ENCODE data around the gene PRX. TPM values are rescaled to one million over a fixed set of nuclear protein-coding genes. Genes with fewer than 3 reads are reported as not detected.

Gene PRX
- total and polyA plus RNA-seq, 2 of the 13 experiments (the other 11 are each of a cell fraction or from before 2014, with no cell fraction given) = 0.66 TPM

DNA sequence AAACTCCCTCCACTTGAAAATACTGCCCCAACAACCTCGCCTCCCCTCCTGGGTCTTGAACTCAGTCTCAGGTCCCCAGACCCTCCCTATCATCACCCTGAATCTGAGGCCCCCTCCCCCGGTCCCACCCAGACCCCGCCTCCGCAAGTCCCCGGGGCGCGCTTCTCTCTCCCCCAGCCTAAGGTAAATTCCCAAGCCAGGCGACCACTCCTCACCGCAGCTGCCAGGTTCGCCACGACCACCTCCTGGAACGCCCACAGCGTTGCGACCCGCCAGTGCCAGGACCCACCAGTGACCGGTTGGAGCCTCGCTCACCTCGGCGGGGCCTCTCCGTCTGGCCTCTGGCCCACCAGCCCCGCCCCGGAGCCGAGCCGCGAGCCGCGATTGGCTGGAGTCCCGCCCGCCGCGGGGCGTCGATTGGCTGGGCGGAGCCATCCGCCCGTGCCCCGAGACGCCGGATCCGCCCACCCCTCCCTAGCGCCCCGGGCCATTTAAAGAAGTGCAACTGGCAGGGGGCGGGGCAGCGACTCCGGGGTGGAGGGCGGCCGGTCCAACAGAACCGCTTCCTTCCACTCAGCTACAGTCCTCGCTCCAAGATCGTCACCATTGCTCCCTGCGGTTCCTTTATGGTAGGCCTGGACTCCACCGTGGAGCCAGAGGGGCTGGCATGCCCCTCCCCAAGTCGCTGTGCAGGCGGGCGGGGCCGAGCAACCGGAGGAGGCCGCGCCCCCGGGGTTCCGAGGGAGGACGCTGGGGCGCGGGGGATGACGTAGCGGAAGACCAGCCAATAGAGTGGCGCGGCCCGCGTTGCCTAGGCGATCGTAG is 31.0 kb upstream of the PRX start, which contains the start of gene SERTAD3 (continued):
- TF ChIP-seq U2AF2 (IDR thresholded peaks at IDR 0.05; ENCODE audit: low read depth, low read length) = 0 out of 2 replicates have a peak, but pooled peaks have one; percentile 82
- peak; percentile 55; the same call in 1 of the 2 replicates for TF ChIP-seq KDM5B (CRISPR knock-in tag; IDR thresholded peaks at IDR 0.05; ENCODE audit: borderline replicate concordance)
- TF ChIP-seq SRY (CRISPR knock-in tag; IDR thresholded peaks at IDR 0.05) = 0 out of 2 replicates have a peak, but pooled peaks have one; percentile 20
- no peak for TF ChIP-seq BRCA1 (CRISPR knock-in tag; IDR thresholded peaks at IDR 0.05)
- TF ChIP-seq, protein P1, sequence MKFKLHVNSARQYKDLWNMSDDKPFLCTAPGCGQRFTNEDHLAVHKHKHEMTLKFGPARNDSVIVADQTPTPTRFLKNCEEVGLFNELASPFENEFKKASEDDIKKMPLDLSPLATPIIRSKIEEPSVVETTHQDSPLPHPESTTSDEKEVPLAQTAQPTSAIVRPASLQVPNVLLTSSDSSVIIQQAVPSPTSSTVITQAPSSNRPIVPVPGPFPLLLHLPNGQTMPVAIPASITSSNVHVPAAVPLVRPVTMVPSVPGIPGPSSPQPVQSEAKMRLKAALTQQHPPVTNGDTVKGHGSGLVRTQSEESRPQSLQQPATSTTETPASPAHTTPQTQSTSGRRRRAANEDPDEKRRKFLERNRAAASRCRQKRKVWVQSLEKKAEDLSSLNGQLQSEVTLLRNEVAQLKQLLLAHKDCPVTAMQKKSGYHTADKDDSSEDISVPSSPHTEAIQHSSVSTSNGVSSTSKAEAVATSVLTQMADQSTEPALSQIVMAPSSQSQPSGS (CRISPR knock-in tag; IDR thresholded peaks at IDR 0.05) = peak; percentile 69
- TF ChIP-seq SKI (IDR thresholded peaks at IDR 0.05; ENCODE audit: partially characterized antibody) = peak; percentile 82
- TF ChIP-seq, protein P2, sequence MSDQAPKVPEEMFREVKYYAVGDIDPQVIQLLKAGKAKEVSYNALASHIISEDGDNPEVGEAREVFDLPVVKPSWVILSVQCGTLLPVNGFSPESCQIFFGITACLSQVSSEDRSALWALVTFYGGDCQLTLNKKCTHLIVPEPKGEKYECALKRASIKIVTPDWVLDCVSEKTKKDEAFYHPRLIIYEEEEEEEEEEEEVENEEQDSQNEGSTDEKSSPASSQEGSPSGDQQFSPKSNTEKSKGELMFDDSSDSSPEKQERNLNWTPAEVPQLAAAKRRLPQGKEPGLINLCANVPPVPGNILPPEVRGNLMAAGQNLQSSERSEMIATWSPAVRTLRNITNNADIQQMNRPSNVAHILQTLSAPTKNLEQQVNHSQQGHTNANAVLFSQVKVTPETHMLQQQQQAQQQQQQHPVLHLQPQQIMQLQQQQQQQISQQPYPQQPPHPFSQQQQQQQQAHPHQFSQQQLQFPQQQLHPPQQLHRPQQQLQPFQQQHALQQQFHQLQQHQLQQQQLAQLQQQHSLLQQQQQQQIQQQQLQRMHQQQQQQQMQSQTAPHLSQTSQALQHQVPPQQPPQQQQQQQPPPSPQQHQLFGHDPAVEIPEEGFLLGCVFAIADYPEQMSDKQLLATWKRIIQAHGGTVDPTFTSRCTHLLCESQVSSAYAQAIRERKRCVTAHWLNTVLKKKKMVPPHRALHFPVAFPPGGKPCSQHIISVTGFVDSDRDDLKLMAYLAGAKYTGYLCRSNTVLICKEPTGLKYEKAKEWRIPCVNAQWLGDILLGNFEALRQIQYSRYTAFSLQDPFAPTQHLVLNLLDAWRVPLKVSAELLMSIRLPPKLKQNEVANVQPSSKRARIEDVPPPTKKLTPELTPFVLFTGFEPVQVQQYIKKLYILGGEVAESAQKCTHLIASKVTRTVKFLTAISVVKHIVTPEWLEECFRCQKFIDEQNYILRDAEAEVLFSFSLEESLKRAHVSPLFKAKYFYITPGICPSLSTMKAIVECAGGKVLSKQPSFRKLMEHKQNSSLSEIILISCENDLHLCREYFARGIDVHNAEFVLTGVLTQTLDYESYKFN (CRISPR knock-in tag; conservative IDR thresholded peaks at IDR 0.05) = peak; percentile 61
- TF ChIP-seq, protein P3, sequence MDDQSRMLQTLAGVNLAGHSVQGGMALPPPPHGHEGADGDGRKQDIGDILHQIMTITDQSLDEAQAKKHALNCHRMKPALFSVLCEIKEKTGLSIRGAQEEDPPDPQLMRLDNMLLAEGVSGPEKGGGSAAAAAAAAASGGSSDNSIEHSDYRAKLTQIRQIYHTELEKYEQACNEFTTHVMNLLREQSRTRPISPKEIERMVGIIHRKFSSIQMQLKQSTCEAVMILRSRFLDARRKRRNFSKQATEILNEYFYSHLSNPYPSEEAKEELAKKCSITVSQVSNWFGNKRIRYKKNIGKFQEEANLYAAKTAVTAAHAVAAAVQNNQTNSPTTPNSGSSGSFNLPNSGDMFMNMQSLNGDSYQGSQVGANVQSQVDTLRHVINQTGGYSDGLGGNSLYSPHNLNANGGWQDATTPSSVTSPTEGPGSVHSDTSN (CRISPR knock-in tag; IDR thresholded peaks at IDR 0.05; ENCODE audit: borderline replicate concordance) = no peak
- TF ChIP-seq, protein P4, sequence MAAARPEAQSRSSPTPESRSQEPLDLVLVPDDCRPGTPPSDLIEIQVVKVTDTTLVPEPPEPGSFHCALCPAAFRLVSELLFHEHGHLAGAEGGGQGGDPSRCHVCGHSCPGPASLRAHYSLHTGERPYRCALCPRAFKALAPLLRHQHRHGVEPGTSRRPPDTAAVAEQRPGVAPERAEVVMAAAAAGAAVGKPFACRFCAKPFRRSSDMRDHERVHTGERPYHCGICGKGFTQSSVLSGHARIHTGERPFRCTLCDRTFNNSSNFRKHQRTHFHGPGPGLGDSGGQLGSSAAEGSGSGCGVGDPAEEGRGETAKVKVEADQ (CRISPR knock-in tag; IDR thresholded peaks at IDR 0.05; ENCODE audit: borderline replicate concordance) = peak; percentile 77
- TF ChIP-seq, protein P5, sequence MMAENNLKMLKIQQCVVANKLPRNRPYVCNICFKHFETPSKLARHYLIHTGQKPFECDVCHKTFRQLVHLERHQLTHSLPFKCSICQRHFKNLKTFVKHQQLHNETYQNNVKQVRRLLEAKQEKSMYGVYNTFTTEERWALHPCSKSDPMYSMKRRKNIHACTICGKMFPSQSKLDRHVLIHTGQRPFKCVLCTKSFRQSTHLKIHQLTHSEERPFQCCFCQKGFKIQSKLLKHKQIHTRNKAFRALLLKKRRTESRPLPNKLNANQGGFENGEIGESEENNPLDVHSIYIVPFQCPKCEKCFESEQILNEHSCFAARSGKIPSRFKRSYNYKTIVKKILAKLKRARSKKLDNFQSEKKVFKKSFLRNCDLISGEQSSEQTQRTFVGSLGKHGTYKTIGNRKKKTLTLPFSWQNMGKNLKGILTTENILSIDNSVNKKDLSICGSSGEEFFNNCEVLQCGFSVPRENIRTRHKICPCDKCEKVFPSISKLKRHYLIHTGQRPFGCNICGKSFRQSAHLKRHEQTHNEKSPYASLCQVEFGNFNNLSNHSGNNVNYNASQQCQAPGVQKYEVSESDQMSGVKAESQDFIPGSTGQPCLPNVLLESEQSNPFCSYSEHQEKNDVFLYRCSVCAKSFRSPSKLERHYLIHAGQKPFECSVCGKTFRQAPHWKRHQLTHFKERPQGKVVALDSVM (CRISPR knock-in tag; IDR thresholded peaks at IDR 0.05) = peak; percentile 96
- TF ChIP-seq CHD2 (IDR thresholded peaks at IDR 0.05; ENCODE audit: low read depth, low read length) = no peak; the same call in 1 of the 2 replicates
- no peak for TF ChIP-seq ZNF329 (CRISPR knock-in tag; IDR thresholded peaks at IDR 0.05; ENCODE audit: low read depth)
- TF ChIP-seq SYNCRIP (IDR thresholded peaks at IDR 0.05; ENCODE audit: insufficient read depth, low read depth, low read length) = no peak
- TF ChIP-seq, protein P6, sequence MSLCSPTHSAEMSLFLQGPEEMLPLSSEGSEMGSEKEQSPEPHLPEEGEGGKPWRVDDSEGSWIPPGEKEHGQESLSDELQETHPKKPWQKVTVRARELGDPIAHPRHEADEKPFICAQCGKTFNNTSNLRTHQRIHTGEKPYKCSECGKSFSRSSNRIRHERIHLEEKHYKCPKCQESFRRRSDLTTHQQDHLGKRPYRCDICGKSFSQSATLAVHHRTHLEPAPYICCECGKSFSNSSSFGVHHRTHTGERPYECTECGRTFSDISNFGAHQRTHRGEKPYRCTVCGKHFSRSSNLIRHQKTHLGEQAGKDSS (CRISPR knock-in tag; IDR thresholded peaks at IDR 0.05; ENCODE audit: borderline replicate concordance, low read depth) = peak; percentile 30; the same call in 1 of the 2 replicates
- TF ChIP-seq ZSCAN30 (CRISPR knock-in tag; IDR thresholded peaks at IDR 0.05) = no peak
- TF ChIP-seq KLF16 (CRISPR knock-in tag; IDR thresholded peaks at IDR 0.05) = peak in 1 of 2 experiments; percentile 93; a peak in 2 of 4 replicates
- TF ChIP-seq CREM (IDR thresholded peaks at IDR 0.05) = peak; percentile 77
- no peak for TF ChIP-seq CREM (CRISPR knock-in tag; IDR thresholded peaks at IDR 0.05)

All from HepG2 (cell line).